ENCODE results near the gene PAPOLA.

The PAPOLA gene

DNA sequence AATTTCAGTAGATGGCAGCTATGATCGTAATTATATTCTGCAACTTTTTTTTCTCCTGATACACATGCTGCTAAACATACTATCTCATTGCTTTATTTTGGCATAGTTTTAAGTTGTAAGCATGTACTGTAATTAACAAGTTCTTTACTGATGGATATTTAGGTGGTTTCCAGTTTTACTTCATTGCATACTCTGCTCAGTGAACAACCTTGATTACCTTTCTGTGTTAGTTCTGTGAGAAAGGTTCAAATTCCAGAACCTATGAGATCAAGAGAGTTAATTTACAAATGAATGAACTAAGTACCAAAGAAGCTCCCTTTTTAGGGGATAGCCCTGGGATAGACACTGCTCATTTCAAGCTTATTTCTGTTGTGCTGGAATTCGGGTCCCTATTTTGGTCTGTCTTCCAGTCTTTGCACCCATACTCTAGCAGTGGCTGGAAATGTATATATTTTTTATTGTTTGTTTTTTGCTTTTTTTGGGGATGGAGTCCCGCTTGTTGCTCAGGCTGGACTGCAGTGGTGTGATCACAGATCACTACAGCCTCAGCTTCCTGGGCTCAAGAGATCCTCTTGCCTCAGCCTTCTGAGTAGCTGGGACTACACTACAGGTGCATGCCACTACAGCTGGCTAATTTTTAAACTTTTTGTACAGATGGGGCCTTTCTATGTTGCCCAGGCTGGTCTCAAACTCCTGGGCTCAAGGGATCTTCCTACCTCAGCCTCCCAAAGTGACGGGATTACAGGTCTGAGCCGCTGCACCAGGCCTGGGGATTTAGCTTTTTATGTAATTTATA, 10.6 kb downstream of the PAPOLA start:
- Histone ChIP-seq H4K20me1 (ENCODE audit: low read depth, low read length) (peaks cover 80% of the 10 kb centered on the region), H3K9ac (ENCODE audit: low read length) (no peak overlapping the region), H2AFZ (ENCODE audit: low read depth, low read length, severe bottlenecking) (no peak overlapping the region), H3K4me2 (ENCODE audit: low read depth, low read length, poor library complexity, severe bottlenecking) (peak overlapping the region; percentile 39), H3K36me3 (ENCODE audit: low read length) (no peaks in the 10 kb centered on the region), H3K9me3 (ENCODE audit: insufficient read depth, low read length) (no peaks in the 10 kb centered on the region), H3K9me2 (replicated peaks; ENCODE audit: insufficient read depth, low read length) (no peaks in the 10 kb centered on the region), H3F3A (ENCODE audit: insufficient read depth) (peaks cover 23% of the 10 kb centered on the region), H3K4me3 (ENCODE audit: insufficient read depth, low read length, poor library complexity, severe bottlenecking) (no peak overlapping the region), H3K27me3 (ENCODE audit: low read length) (no peaks in the 10 kb centered on the region), H3K27ac (ENCODE audit: low read depth, low read length) (peak overlapping the region; percentile 16; the same call in 1 of the 2 replicates), H3K79me2 (ENCODE audit: insufficient read depth, low read length) (peaks cover 100% of the 10 kb centered on the region)
- no peak for TF ChIP-seq EZH2phosphoT487 (conservative IDR thresholded peaks at IDR 0.05; ENCODE audit: low read length)
- TF ChIP-seq, protein P1, sequence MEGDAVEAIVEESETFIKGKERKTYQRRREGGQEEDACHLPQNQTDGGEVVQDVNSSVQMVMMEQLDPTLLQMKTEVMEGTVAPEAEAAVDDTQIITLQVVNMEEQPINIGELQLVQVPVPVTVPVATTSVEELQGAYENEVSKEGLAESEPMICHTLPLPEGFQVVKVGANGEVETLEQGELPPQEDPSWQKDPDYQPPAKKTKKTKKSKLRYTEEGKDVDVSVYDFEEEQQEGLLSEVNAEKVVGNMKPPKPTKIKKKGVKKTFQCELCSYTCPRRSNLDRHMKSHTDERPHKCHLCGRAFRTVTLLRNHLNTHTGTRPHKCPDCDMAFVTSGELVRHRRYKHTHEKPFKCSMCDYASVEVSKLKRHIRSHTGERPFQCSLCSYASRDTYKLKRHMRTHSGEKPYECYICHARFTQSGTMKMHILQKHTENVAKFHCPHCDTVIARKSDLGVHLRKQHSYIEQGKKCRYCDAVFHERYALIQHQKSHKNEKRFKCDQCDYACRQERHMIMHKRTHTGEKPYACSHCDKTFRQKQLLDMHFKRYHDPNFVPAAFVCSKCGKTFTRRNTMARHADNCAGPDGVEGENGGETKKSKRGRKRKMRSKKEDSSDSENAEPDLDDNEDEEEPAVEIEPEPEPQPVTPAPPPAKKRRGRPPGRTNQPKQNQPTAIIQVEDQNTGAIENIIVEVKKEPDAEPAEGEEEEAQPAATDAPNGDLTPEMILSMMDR (IDR thresholded peaks at IDR 0.05; ENCODE audit: insufficient read depth, low read length, poor library complexity, severe bottlenecking) = no peak

DNA sequence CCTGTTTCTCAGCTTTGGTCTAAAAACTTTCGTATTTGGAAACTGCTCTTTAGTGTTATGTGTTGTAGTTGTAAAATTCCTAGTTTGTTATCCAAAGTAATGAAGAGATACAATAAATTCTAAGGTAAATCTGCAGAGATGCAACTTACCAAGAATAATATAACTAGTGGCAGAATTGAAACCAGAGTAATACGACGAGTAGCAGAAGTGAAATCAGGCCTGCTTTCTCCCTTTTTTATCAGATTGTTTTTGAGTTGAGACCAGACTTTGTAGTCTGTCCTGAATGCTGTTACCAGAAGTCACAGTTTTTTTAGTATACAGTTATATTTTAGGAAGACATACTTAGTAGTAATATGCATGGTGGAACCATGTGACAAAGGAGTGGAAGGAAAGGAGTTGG, 12.5 kb downstream of the PAPOLA start:
- Histone ChIP-seq H3K27ac (ENCODE audit: low read depth, low read length) (peak overlapping the region; percentile 21; the same call in 1 of the 2 replicates), H3K9ac (ENCODE audit: low read length) (no peak overlapping the region), H3K36me3 (ENCODE audit: low read length) (no peaks in the 10 kb centered on the region), H3K4me3 (ENCODE audit: insufficient read depth, low read length, poor library complexity, severe bottlenecking) (no peak overlapping the region), H3K9me2 (replicated peaks; ENCODE audit: insufficient read depth, low read length) (no peaks in the 10 kb centered on the region), H3K79me2 (ENCODE audit: insufficient read depth, low read length) (peaks cover 100% of the 10 kb centered on the region), H3K9me3 (ENCODE audit: insufficient read depth, low read length) (no peaks in the 10 kb centered on the region), H3K4me2 (ENCODE audit: low read depth, low read length, poor library complexity, severe bottlenecking) (peak overlapping the region; percentile 39), H2AFZ (ENCODE audit: low read depth, low read length, severe bottlenecking) (no peak overlapping the region), H4K20me1 (ENCODE audit: low read depth, low read length) (peaks cover 81% of the 10 kb centered on the region), H3K27me3 (ENCODE audit: low read length) (no peaks in the 10 kb centered on the region), H3F3A (ENCODE audit: insufficient read depth) (peaks cover 16% of the 10 kb centered on the region)
- TF ChIP-seq EZH2phosphoT487 (conservative IDR thresholded peaks at IDR 0.05; ENCODE audit: low read length) = no peak
- TF ChIP-seq, protein P1 (IDR thresholded peaks at IDR 0.05; ENCODE audit: insufficient read depth, low read length, poor library complexity, severe bottlenecking) = no peak

DNA sequence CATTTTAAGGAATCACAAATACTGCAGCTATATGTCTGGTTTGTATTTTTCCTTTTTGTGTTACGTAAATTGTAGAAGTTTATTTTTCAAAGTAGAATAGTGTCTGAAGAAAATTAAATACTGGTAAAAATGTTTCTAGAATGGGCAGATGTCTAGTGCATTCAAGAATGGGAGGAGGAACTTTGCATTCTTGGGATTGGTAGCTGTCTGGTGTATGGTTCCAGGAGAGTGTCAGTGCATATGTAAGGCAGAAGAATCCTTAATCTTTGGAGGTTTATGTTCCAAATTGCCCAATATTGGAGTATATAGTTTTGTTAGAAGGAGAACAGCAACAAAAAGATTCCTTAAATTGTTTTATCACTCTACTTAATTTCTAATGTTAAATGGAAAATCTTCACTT, 13.5 kb downstream of the PAPOLA start:
- Histone ChIP-seq H3F3A (ENCODE audit: insufficient read depth) (peaks cover 16% of the 10 kb centered on the region), H4K20me1 (ENCODE audit: low read depth, low read length) (peaks cover 78% of the 10 kb centered on the region), H3K9ac (ENCODE audit: low read length) (no peak overlapping the region), H3K79me2 (ENCODE audit: insufficient read depth, low read length) (peaks cover 100% of the 10 kb centered on the region), H3K36me3 (ENCODE audit: low read length) (peaks cover 1% of the 10 kb centered on the region), H3K4me2 (ENCODE audit: low read depth, low read length, poor library complexity, severe bottlenecking) (peak overlapping the region; percentile 39), H3K27me3 (ENCODE audit: low read length) (no peaks in the 10 kb centered on the region), H3K9me2 (replicated peaks; ENCODE audit: insufficient read depth, low read length) (no peaks in the 10 kb centered on the region), H3K9me3 (ENCODE audit: insufficient read depth, low read length) (no peaks in the 10 kb centered on the region), H2AFZ (ENCODE audit: low read depth, low read length, severe bottlenecking) (no peak overlapping the region), H3K4me3 (ENCODE audit: insufficient read depth, low read length, poor library complexity, severe bottlenecking) (no peak overlapping the region), H3K27ac (ENCODE audit: low read depth, low read length) (no peak overlapping the region)
- TF ChIP-seq, protein P1 (IDR thresholded peaks at IDR 0.05; ENCODE audit: insufficient read depth, low read length, poor library complexity, severe bottlenecking) = no peak
- TF ChIP-seq EZH2phosphoT487 (conservative IDR thresholded peaks at IDR 0.05; ENCODE audit: low read length) = no peak
